ENCODE data around the gene STARD10.

- TF ChIP-seq SIN3A (IDR thresholded peaks at IDR 0.05; ENCODE audit: low read depth) (no peak), CTCF (IDR thresholded peaks at IDR 0.05 in 2 of 3, conservative IDR thresholded peaks at IDR 0.05 in 1 of 3; ENCODE audit: borderline replicate concordance in 1 of 3, insufficient read depth in 1 of 3, low read depth in 2 of 3, low read length in 2 of 3) (peak in 2 of 3 experiments; percentile 27 to 31; a peak in 3 of 6 replicates)
These were observed 6.4 kb downstream of the STARD10 start for GRCh38 chr11:72787216-72788104.

Data from HCT116 (cell line).